ENCODE results near the gene ARMC2.
"Not testable (repeated sequence)": the region's sequence is repeated elsewhere in the genome, so short reads cannot be mapped to it uniquely, and the experiment has no call there.

ARMC2 gene

GRCh38 chr6:108958900-108959770 lies 110.9 kb downstream of the ARMC2 start:
- peak; percentile 62 to 71 for DNase-seq

DNA sequence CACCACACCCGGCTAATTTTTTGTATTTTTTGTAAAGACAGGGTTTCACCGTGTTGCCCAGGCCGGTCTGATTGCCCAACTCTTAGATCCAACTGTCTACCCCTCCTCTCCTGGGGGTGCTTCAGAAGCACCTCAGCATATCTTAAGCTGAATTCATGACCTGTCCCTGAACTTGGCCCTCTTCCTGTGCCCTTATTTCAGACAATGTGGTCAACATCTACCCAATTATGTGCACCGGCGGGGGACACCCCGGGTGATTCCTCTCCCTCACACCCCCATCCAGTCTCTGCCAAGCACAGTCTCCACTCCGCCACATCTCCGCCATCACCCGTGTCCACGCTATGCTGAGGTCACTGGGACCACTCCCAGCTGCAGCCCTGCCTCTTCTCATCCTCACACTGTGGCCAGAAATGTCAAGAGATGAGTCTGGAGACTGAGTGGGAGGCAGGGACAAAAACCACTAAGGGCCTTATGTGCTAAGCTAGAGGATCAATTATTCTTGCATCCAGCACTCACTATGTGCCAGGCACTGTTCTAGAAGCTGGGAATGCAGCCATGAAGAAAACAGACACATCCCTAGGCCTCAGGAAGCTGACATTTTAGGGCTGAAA lies 111.9 kb downstream of the ARMC2 start:
- DNase-seq = peak in 1 of 2 experiments; percentile 13

GRCh38 chr6:108960601-108961000 lies 112.4 kb downstream of the ARMC2 start:
- DNase-seq = no peak

- no peak for DNase-seq
These were observed 112.9 kb downstream of the ARMC2 start for GRCh38 chr6:108961077-108961476.

GRCh38 chr6:108961985-108962384 lies 113.8 kb downstream of the ARMC2 start:
- no peak for DNase-seq

DNA sequence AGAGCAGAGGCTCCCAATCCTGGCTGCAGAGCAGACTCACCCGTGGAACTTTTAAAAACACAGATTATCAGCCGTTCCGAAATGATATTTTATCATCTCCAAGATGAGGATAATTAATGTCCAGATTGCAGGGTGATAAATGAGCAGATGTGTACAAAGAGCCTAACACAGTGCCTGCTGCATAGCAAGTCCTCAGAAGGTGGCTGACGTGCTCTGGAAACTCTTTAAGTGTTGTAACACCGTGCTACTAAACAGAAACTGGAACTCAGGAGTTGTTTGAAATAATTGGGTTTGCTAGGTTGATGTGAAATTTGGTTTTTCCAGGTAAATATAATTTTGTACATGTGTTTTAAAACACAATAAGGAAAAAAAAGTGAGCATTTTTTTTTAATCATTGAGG lies 118.0 kb downstream of the ARMC2 start:
- no peak for DNase-seq

DNA sequence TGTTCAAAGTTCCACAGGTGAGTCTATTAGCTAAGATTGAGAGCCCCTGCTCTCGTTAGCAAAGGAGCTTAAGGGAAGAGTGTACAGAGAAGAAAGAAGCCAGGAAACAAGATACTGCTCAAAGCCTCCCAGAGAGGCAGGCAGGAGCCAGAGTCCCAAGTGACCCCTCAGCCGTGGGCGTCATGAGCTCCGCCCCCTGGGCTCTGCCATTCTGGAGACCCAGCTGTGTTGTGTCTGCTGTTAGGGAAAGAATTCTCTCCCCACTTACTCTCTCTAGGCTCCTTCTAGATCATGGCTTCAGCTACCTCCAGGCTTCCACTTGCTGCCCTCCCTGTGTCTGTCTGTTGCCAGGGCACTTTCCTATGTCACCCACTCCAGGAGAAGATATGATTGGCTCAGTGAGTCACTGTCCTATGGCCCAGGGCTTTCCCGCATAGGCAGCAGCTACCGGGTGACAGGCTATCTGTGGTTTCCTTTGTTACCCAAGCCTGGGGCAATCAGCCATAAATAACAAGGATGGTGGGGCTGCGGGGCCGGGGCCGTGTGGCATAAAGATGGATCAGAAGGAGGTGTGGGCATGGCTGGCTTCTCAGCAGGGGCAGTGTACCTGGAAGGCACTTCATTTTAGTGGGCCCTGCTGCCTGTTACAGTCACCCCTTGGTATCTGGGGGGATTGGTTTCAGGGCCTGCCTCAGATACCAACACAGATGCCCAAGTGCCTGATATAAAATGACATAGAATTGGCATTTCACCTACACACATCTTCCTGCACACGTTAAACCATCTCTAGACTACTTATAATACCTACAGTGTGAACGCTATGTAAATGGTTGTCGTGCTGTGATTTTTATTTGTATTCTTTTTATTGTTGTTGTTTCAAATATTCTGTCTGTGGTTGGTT lies 118.9 kb downstream of the ARMC2 start:
- DNase-seq = peak; percentile 98 to 99

DNA sequence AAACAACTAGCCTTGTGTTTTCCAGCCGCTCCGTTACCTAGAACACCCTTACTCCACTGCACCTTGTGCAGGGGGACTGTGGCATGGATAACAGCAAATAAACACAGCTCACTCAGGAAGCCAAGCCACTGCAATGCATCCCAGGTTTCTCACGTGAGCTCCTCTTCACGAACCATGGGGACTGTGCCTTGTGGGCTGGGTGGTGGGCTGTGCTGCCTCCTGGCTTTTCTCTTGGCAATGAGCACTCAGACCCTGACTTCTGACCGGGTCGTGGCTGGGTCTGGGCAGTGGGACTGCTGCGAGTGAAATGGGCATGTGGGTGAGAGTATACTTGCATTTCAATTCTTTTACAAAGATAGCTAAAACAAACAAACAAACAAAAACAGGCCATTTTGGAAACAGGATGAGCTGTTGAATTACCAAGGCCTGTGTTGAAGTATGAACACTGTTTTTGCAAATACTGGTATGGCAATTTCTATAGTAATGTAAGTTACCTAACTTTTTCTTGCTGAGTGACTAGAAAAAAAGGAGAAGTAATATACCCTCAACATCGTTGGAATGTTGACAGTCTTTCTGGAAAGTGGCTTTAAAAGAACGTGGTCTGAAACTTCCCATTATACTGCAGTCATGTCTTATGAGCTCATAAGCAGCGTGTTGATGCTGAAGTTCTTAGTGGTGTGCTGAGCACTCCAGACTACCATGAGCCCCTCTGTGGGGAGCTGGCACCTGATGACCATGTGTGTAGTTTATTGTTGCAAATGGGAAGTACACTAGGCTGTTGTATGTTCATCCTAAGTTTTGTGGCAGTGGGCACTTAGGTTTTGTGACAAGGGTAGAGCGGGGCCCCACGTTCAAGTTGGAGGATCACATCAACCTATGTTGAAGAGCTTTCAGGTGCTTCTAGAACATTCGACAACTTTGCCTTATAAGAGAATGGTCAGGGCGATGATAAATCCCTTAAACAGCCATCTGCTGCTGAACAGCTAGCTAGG lies 120.4 kb downstream of the ARMC2 start:
- DNase-seq = peak; percentile 96 to 97

DNA sequence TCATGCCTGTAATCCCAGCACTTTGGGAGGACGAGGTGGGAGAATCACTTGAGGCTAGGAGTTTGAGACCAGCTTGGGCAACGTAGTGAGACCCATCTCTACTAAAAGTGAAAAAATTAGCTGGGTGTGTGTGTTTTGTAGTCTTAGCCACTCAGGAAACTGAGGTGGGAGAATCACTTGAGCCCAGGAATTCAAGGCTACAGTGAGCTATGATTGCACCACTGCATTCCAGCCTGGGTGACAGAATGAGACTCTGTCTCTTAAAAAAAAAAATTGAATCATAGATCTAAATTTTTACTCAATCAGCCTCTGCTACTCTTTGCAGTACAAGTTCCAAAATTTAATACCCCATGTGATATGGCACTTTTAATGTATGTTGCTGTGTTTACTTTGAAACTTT lies 121.6 kb downstream of the ARMC2 start:
- no peak for DNase-seq

- no peak for DNase-seq
These were observed 126.0 kb downstream of the ARMC2 start for GRCh38 chr6:108974201-108974600.

DNA sequence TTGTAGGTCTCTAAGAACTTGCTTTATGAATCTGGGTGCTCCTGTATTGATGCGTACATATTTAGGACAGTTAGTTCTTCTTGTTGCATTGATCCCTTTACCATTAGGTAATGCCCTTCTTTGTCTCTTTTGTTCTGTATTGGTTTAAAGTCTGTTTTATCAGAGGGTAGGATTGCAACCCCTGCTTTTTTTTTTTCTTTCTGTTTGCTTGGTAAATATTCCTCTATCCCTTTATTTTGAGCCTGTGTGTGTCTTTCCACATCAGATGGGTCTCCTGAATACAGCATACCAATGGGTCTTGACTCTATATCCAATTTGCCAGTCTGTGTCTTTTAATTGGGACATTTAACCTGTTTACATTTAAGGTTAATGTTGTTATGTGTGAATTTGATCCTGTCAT lies 130.4 kb downstream of the ARMC2 start:
- not testable (repeated sequence) for DNase-seq

DNA sequence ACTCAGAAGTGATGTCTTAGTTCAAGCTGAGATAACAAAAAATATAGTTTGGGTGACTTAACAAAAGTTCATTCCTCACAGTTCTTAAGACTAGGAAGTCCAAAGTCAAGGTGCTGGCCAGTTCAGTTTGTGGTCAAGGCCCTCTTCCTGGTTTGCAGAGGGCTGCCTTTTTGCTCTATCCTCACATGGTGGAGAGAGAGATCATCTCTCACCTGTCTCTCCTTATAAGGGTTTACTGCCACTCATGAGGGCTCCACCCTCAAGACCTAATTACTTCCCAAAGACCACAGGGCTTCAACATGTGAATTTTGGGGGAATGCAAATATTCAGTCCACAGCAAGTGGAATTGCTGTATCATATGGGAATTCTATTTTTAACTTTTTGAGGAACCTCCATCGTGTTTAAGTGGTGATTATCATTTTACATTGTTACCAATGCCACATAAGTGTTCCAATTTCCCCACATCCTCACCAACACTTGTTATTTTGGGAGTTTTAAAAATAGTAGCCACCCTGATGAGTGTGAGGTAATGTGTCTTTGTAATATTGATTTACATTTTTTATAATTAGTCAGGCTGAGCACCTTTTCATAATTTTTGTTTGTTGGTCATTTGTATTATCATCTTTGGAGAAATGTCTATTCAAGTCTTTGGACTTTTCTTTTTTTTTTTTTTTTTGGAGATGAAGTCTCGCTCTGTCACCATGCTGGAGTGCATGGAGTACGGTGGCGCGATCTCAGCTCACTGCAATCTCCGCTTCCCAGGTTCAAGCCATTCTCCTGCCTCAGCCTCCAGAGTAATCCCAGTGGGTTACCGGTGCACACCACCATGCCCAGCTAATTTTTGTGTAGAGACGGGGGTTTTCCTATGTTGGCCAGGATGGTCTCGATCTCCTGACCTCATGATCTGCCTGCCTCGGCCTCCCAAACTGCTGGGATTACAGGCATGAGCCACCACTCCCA lies 134.2 kb downstream of the ARMC2 start:
- DNase-seq = no peak

GRCh38 chr6:108983151-108983550 lies 134.9 kb downstream of the ARMC2 start:
- DNase-seq = peak; percentile 16 to 70

GRCh38 chr6:108985301-108985700 lies 137.1 kb downstream of the ARMC2 start:
- DNase-seq = no peak

GRCh38 chr6:108987156-108987555 lies 138.9 kb downstream of the ARMC2 start:
- DNase-seq = no peak

- no peak for DNase-seq
These were observed 140.1 kb downstream of the ARMC2 start for GRCh38 chr6:108988296-108988695.

DNA sequence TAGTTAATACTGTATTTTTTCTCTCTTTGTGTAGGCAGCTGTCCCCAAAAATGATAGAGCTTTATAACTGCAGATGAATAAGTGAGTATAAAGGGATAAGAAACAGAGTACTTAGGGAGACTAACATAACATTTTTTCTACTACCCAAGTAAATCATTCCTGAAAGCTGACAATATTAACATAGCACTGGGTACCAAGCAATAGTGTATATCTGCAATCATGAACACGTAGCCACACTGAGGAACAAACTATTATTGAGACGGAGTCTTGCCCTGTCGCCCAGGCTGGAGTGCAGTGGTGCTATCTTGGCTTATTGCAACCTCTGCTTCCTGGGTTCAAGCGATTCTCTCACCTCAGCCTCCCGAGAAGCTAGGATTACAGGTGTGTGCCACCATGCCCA lies 140.5 kb downstream of the ARMC2 start:
- DNase-seq = no peak

- no peak for DNase-seq
These were observed 141.5 kb downstream of the ARMC2 start for GRCh38 chr6:108989700-108990099.

GRCh38 chr6:108993876-108994275 lies 145.7 kb downstream of the ARMC2 start:
- DNase-seq = no peak

DNA sequence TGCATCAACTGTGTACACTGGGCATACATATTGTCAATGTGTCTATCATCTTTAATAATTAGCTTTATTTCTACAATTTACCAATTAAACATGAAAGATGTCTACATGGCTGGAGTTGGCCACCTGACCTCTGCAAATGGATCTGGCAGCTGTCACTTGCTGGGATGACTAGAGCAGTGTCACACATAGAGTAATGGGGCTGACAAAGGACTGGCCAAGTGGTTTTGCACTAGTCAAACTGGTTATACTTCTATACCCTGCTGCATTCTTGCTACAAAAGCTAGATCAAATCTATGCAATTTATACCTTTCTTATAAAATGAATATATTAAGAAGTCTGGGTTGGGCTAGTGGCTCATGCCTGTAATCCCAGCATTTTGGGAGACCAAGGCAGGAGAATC lies 147.1 kb downstream of the ARMC2 start:
- DNase-seq = no peak

DNA sequence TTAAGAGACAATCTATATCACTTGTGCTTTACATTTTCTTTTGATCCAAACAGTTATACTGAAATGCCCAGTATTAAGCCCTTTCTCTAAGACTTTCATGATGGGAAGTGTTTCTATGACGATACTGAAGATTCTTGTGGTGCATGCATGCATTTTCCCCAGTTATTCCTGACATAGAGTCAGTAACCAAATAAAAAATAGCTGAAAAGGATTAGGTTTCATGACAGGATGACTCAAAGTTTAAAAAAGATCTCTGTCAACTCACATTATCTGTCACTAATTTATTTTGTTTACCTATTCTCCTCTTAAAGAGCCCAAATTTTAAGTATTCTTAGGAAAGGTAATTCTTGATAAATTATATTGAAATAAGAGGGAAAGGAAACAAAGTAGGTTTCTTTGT lies 148.0 kb downstream of the ARMC2 start:
- DNase-seq = no peak

Measured in AML-193 (cell line).